A673 (cell line): ENCODE data around the gene PCID2. TPM values are rescaled to one million over a fixed set of nuclear protein-coding genes. Genes with fewer than 3 reads are reported as not detected.

Experiments
- BruUV-seq: library from RNA; stranded (reverse); fragments of 400-500 nt; replicated peaks from 2 replicates; lab custom pipeline; 2021; lab: Mats Ljungman, UMichigan
- CTCF ChIA-PET: fragments of 300-600 bp; sonication (Branson Sonifier 250); formaldehyde crosslinking; loops from one replicate; lab custom pipeline; 2022; ENCODE audit warnings: antibody characterized with exemption; lab: Charles Lee
- POLR2A ChIA-PET: fragments of 300-600 bp; sonication (Branson Sonifier 250); formaldehyde crosslinking; loops from one replicate; lab custom pipeline; 2022; ENCODE audit warnings: antibody characterized with exemption; ENCODE audit not compliant: low non-redundant PET; lab: Charles Lee
- DNase-seq: peaks from one replicate; pipeline ENCODE4 v3.0.0-alpha.2; 2015; ENCODE audit warnings: low spot score
- H3K27ac ChIP-seq: fragments of 200-600 bp; sonication (generic); 2 replicates; pipeline ENCODE4 v1.5.1; 2016; ENCODE audit warnings: mixed run types, low read depth, mild to moderate bottlenecking, mixed read lengths, antibody characterized with exemption, low read length; ENCODE audit not compliant: poor library complexity, severe bottlenecking
- H3K27me3 ChIP-seq: fragments of 200-600 bp; sonication (generic); replicated peaks from 2 replicates; pipeline ENCODE4 v1.6.1; 2017; ENCODE audit warnings: mixed run types, low read depth, mild to moderate bottlenecking, mixed read lengths, antibody characterized with exemption, low read length; ENCODE audit not compliant: insufficient read depth, poor library complexity
- H3K36me3 ChIP-seq: fragments of 200-600 bp; sonication (generic); 2 replicates; pipeline ENCODE4 v1.6.1; 2016; ENCODE audit warnings: mixed run types, mild to moderate bottlenecking, mixed read lengths, antibody characterized with exemption, low read length; ENCODE audit not compliant: insufficient read depth, poor library complexity, severe bottlenecking
- H3K4me1 ChIP-seq: fragments of 200-600 bp; sonication (generic); 2 replicates; pipeline ENCODE4 v1.6.1; 2017; ENCODE audit warnings: mixed run types, mild to moderate bottlenecking, mixed read lengths, antibody characterized with exemption, low read length; ENCODE audit not compliant: insufficient read depth, poor library complexity, severe bottlenecking
- H3K4me3 ChIP-seq: fragments of 200-600 bp; sonication (generic); 2 replicates; pipeline ENCODE4 v1.5.1; 2016; ENCODE audit warnings: low read depth, mixed run types, mild to moderate bottlenecking, mixed read lengths, low read length; ENCODE audit not compliant: poor library complexity, severe bottlenecking
- H3K9me3 ChIP-seq: fragments of 200-600 bp; sonication (generic); 2 replicates; pipeline ENCODE4 v1.6.1; 2016; ENCODE audit warnings: mixed run types, low read depth, mild to moderate bottlenecking, mixed read lengths, antibody characterized with exemption, low read length; ENCODE audit not compliant: poor library complexity, severe bottlenecking
- EZH2 ChIP-seq: fragments of 200-600 bp; sonication (generic); IDR thresholded peaks from 2 replicates; pipeline ENCODE4 v1.6.1; 2017; ENCODE audit warnings: borderline replicate concordance, low read depth, mild to moderate bottlenecking, mixed read lengths, antibody characterized with exemption, low read length; ENCODE audit not compliant: poor library complexity, severe bottlenecking
- intact Hi-C: fragments of 100-400 bp; cut with micrococcal nuclease; formaldehyde crosslinking; loops from one replicate; pipeline ENCODE4 v1.10.0; 2022; ENCODE audit not compliant: unreplicated experiment
- total RNA-seq: library from RNA; stranded (reverse); gene quantifications from 2 replicates; pipeline ENCODE4 v1.2.3, GENCODE V29; 2021
- TF ChIP-seq, protein P1 (sequence below): fragments of 300-800, 200-600 bp; sonication (generic); conservative IDR thresholded peaks from 2 replicates; pipeline ENCODE4 v1.5.1; 2017; ENCODE audit warnings: low read depth, mild to moderate bottlenecking, antibody characterized with exemption, low read length, moderate library complexity, mixed read lengths

The PCID2 gene
- total RNA-seq, 1 experiment from 2014 or later = 67.5 TPM

DNA sequence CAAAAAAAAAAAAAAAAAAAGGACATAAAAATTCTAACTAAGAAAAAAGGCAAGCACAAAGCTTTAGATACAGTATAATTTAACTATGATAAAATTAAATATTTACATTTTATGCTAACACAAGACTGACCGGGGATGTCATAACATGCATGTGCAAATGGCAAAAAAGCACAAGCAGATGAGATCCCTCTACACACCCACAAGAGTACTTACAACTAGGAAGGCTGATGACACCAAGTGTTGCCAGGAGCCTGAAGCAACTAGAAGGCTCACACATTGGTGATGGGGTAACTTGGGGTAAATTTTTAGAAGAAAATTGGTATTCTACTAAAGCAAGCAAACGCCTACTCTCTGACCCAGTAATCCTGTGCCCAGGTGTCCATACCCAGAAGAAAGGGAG lies 6.7 kb downstream of the PCID2 start:
- Histone ChIP-seq H3K27me3 (no peaks in the 10 kb centered on the region), H3K9me3 (no peaks in the 10 kb centered on the region), H3K36me3 (peaks cover 31% of the 10 kb centered on the region), H3K27ac (no peak overlapping the region), H3K4me3 (no peak overlapping the region), H3K4me1 (peaks cover 5% of the 10 kb centered on the region)
- no TSS peak for BruUV-seq
- no peak for TF ChIP-seq EZH2
- TF ChIP-seq, protein P1, sequence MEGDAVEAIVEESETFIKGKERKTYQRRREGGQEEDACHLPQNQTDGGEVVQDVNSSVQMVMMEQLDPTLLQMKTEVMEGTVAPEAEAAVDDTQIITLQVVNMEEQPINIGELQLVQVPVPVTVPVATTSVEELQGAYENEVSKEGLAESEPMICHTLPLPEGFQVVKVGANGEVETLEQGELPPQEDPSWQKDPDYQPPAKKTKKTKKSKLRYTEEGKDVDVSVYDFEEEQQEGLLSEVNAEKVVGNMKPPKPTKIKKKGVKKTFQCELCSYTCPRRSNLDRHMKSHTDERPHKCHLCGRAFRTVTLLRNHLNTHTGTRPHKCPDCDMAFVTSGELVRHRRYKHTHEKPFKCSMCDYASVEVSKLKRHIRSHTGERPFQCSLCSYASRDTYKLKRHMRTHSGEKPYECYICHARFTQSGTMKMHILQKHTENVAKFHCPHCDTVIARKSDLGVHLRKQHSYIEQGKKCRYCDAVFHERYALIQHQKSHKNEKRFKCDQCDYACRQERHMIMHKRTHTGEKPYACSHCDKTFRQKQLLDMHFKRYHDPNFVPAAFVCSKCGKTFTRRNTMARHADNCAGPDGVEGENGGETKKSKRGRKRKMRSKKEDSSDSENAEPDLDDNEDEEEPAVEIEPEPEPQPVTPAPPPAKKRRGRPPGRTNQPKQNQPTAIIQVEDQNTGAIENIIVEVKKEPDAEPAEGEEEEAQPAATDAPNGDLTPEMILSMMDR = no peak
- CTCF ChIA-PET = no interaction called here
- intact Hi-C loops = no loop called here
- POLR2A ChIA-PET = no interaction called here
- DNase-seq = no peak

DNA sequence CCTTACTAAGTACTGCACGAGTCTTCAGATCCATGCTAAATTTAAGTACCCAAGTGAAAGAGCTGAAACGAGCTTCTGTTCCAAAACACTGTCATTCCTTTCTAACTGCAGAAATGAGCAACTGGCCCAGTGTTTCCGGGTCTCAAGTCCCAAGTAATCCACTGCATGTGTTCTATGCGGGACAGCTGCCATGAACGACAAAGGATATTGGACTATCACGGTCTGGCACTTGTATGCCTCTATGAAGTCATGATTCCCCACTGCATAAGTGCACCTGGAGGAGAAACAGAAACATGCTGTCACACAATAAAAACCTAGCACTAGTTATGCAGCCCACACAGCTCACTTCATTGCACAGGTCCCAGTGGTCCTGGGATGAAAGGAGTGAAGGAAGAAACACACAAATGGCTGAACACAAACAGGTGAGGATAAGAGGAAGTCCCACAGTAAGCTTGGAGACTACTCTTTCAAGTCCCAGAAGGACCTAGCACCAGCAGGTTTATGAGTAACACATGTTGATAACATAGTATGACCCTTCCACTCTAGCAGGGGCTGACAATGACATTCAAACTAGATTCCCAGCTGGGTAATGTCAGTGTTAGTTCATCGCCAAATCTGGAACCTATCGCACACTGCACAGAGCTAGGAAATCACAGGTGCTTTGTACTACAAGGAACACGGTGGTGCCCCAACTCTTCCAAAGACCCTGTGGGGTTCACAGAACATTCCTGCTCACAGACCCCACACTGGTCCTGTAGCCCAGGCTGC lies 11.3 kb downstream of the PCID2 start:
- Histone ChIP-seq H3K4me1 (no peaks in the 10 kb centered on the region), H3K9me3 (no peaks in the 10 kb centered on the region), H3K27me3 (no peaks in the 10 kb centered on the region), H3K4me3 (no peak overlapping the region), H3K36me3 (peaks cover 62% of the 10 kb centered on the region), H3K27ac (no peak overlapping the region)
- no peak for DNase-seq
- TF ChIP-seq, protein P1 = no peak
- no peak for TF ChIP-seq EZH2
- no TSS peak for BruUV-seq
- CTCF ChIA-PET = interaction anchor here (0.5 kb wide), 1 partner anchor 72 kb away, joined by 3 read pairs; no protein-coding TSS in a partner anchor
- POLR2A ChIA-PET = no interaction called here
- intact Hi-C loops = no loop called here

DNA sequence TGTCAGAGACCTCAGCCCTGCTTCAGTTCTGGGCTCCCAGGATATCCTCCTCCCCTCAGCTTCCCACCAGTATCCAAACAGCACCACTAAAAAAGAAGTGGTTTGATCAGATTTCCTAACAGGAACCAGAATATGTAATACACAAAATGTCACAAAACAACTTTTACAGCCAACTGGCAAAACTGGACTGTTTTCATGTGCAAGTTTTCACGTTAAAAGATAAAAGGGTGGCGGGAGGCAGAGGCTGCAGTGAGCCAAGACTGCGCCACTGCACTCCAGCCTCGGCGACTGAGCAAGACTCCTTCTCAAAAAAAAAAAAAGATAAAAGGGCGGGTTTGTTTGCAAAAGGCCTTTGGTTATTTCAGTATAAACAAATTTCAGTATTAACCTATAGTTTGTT lies 13.1 kb downstream of the PCID2 start:
- no peaks in the 10 kb centered on the region for H3K4me1 ChIP-seq
- no peaks in the 10 kb centered on the region for H3K9me3 ChIP-seq
- DNase-seq = no peak
- intact Hi-C loops = no loop called here
- TF ChIP-seq EZH2 = no peak
- TF ChIP-seq, protein P1 = no peak
- ChIA-PET CTCF (no interaction called here), POLR2A (no interaction called here)
- H3K27me3 ChIP-seq = no peaks in the 10 kb centered on the region
- no TSS peak for BruUV-seq
- peaks cover 66% of the 10 kb centered on the region for H3K36me3 ChIP-seq
- no peak overlapping the region for H3K27ac ChIP-seq
- no peak overlapping the region for H3K4me3 ChIP-seq
